NCI-H146 (cell line): ENCODE measurements around the gene UBR2.
A peak's percentile ranks its signal among the peaks of the same experiment; 100 is the strongest.

Experiments used
- DNase-seq: peaks from one replicate; lab custom pipeline; 2025; lab: John Stamatoyannopoulos, UW

UBR2 gene

GRCh38 chr6:42563697-42564505 is at the start of gene UBR2:
Gene UBR2 (plus strand): TSS chr6:42564029. CDS start chr6:42564320, 291 bp downstream.
- DNase-seq, result peak; percentile 100

GRCh38 chr6:42514745-42515144 is 49.1 kb upstream of the UBR2 start:
- DNase-seq, result no peak

GRCh38 chr6:42519779-42520178 is 44.0 kb upstream of the UBR2 start:
- DNase-seq, result no peak

GRCh38 chr6:42520786-42521607 is 42.8 kb upstream of the UBR2 start:
- no peak for DNase-seq

- no peak for DNase-seq
These were observed 41.8 kb upstream of the UBR2 start for GRCh38 chr6:42522036-42522435.

- DNase-seq, result no peak
These were observed 40.7 kb upstream of the UBR2 start for GRCh38 chr6:42522942-42523814.

- no peak for DNase-seq
These were observed 38.6 kb upstream of the UBR2 start for GRCh38 chr6:42525206-42525605.

GRCh38 chr6:42526616-42527015 is 37.2 kb upstream of the UBR2 start:
- no peak for DNase-seq

GRCh38 chr6:42527204-42527603 is 36.6 kb upstream of the UBR2 start:
- no peak for DNase-seq

GRCh38 chr6:42530296-42530695 is 33.5 kb upstream of the UBR2 start:
- DNase-seq, result no peak

- no peak for DNase-seq
These were observed 33.1 kb upstream of the UBR2 start for GRCh38 chr6:42530751-42531150.

GRCh38 chr6:42532038-42532669 is 31.7 kb upstream of the UBR2 start:
- DNase-seq, result peak; percentile 84

GRCh38 chr6:42533794-42534193 is 30.0 kb upstream of the UBR2 start:
- DNase-seq, result no peak

- no peak for DNase-seq
These were observed 26.3 kb upstream of the UBR2 start for GRCh38 chr6:42537536-42537935.

GRCh38 chr6:42539135-42539534 is 24.7 kb upstream of the UBR2 start:
- no peak for DNase-seq

- peak; percentile 15 for DNase-seq
These were observed 18.5 kb upstream of the UBR2 start for GRCh38 chr6:42545226-42545773.

- peak; percentile 88 for DNase-seq
These were observed 16.2 kb upstream of the UBR2 start for GRCh38 chr6:42547407-42548329.

- DNase-seq, result no peak
These were observed 13.6 kb upstream of the UBR2 start for GRCh38 chr6:42550277-42550676.

- DNase-seq, result no peak
These were observed 12.6 kb upstream of the UBR2 start for GRCh38 chr6:42551217-42551616.

GRCh38 chr6:42552380-42552779 is 11.4 kb upstream of the UBR2 start:
- DNase-seq, result no peak
